HG03520 (cell line): ENCODE measurements around the gene SEC23A.
"Not testable (repeated sequence)": the region's sequence is repeated elsewhere in the genome, so short reads cannot be mapped to it uniquely, and the experiment has no call there.

Experiments
- ATAC-seq: cut with Tn5 transposase; IDR thresholded peaks from one replicate; pipeline ENCODE4 v1.9.1; 2021; ENCODE audit warnings: mild to moderate bottlenecking, moderate library complexity; ENCODE audit not compliant: unreplicated experiment

The SEC23A gene

DNA sequence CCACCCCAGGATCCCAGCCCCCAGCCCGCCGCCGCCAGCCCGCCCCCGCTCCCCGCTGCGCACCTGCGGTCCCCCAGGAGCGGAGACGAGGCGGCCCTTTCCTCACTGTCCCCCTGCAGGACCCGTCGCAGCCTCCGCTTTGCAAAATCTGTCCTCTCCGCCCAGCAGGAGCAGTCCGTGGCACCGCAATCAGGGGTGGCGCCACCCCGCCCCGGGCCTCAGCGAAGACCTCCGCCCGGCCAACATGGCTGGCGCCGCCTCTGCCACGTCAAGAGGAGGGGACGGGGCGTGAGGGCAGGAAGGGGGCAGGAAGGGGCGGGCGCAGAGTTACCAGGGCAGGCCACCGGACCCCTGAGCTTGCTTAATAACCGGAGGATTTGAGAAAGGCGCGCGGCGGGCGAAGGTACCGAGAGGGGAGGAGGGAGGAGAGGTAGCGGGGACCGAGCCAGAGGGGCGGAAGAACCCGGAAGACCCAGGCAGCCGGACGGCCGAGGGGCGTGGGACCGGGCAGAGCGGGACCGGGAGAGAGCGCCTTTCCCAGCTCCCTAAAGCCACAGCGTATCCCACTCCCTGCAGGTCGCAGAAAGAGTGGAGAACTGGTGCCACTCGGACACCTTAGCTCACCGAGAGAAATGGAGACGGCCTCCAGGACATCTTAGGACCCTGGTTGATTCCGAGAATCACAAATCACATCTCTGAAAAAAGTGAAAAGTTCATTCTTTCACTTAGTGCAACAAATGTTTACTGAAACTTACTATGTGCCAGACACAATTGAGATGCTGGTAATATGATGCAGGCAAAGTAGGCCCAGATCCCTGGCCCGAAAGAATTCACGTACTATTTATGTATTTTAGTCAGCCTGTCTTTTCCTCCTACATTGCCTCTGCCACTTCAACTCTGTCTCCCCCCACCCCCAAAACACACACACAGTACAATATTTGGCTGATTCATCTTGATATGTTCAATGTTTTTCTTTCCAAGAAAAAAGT lies at the start of gene SEC23A:
TSS of gene SEC23A (minus strand) at position 267 of the 989 bp plus-strand sequence. CDS start 7,117 bp downstream, outside the sequence.
- peak; percentile 90 for ATAC-seq

DNA sequence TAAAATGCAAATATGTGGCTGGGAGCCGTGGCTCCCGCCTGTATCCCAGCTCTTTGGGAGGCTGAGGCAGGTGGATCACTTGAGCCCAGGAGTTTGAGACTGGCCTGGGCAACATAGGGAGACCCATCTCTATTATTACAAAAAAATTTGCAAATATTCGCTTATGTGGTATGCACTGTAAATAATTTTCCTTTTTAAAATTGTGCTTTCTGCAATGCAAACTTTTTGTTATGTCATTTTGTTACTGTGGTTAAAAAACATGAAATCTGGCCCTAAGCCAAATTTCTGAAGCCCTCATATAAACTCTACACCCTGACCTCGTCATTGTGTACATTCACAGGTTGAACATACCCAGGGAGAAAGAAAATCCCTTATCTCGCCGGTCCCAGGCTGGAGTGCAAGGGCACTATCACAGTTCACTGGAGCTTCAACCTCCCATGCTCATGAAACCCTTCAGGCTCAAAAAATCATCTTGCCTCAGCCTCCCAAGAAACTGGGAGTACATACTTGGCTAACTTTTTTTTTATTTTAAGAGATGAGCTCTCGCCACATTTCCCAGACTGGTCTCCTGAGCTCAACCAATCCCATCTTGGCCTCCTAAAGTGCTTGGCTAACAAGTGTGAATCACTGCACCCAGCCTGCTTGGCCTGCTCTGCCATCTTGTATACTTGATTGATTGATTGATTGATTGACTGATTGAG lies 42.4 kb upstream of the SEC23A start:
- no peak for ATAC-seq

DNA sequence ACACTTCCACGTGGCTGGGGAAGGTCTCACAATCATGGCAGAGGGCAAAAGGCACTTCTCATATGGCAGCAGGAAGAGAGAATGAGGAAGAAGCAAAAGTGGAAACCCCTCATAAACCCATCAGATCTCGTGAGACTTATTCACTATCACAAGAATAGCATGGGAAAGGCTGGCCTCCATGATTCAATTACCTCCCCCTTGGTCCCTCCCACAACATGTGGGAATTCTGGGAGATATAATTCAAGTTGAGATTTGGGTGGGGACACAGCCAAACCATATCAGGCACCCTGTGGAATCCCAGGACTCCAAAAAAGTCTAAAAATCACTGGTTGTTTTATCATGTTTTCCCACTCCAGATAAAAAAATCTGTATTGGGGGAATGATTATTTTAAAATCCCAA lies 40.2 kb upstream of the SEC23A start:
- not testable (repeated sequence) for ATAC-seq

DNA sequence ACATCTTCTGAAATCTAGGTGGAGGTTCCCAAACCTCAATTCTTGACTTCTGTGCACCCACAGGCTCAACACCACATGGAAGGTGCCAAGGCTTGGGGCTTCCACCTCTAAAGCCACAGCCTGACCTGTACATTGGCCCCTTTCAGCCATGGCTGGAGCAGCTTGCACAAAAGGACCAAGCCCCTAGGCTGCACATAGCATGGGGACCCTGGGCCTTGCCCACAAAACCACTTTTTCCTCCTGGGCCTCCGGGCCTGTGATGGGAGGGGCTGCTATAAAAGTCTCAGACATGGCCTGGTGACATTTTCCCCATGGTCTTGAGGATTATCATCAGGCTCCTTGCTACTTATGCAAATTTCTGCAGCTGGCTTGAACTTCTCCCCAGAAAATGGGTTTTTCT lies 38.6 kb upstream of the SEC23A start:
- ATAC-seq, result not testable (repeated sequence)

- ATAC-seq, result no peak
Observed at GRCh38 chr14:39140170-39140569, 37.1 kb upstream of the SEC23A start.

DNA sequence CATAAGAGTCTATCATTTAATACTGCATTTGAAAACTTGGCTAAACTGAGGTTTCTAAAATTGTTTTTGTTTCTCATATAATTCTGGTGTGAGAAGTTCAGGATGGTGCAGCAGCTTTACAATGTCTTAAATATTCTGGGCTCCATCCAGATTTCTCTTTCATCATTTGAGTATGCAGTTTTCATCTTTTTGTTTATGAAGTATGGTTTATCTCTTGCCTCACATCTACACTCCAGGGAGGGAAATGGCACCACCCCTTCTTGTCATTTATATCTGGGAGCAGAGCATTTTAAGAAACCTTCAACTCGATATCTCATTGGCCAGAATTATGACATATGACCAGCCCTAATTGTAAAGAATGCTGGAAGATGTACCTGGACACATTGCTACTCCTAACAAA lies 35.4 kb upstream of the SEC23A start:
- ATAC-seq, result no peak

- ATAC-seq, result not testable (repeated sequence)
Observed at GRCh38 chr14:39137835-39138234, 34.8 kb upstream of the SEC23A start.

DNA sequence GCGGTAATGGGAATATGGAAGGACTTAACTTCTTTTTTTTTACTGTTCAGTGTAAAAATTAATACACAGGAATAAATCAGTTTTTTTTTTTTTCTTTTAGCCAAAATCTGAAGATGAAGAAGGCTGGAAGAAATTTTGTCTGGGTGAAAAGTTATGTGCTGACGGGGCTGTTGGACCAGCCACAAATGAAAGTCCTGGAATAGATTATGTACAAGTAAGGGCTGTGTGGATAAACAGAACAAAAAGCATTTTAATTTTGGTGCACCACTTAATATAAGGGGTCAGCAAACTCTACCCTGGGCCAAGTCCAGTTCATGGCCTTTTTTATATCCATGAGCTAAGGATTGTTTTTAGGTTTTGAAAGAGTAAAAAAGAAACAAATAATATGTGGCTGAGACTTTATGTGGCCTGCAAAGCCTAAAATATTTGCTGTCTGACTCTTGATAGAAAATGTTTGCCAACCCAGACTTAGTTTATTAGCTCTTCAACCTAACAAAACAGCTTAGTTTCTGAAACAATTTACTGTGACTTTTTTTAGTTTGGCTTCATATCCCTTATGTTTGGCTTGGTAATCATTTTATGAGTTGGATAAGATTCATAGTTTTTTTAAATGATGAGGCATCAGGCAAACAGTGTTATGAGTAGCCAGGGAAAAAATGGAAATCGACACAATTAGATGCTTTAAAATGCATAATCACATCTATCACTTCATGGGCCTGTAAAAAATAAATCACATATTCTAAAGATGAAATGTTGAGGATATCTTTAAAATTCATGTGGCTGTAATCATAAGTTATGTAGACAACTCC lies 19.5 kb upstream of the SEC23A start:
- no peak for ATAC-seq

DNA sequence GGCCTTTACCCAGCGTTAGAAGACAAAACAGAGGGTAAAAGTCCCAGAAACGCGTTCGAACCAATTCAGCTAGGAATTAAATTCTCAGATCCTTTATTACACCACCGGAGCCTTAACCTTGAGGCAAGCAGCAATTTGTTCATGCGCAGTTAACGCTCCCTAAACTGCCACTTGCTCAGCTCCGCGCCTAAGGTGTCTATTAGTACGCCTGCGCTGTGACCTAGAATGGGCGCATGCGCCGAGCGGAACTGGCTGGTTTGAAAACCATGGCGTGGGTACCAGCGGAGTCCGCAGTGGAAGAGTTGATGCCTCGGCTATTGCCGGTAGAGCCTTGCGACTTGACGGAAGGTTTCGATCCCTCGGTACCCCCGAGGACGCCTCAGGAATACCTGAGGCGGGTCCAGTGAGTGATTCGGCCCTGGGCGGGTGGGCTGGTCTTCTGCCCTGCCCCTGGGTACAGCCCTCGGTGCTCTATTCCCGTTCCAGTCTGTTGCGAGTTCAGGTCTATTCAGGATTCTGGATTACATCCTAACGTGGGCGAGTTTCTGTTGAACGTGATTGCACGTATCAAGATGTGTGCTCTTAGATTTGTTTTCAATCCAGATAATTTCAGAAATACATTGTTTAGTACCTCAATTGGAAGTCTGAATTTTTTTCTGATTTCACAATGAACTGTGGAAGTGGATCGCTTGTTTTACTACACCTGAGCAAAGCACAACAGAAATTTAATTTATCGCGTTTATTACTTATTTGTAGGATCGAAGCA lies 11.2 kb upstream of the SEC23A start, which contains the start of gene GEMIN2:
TSS of gene GEMIN2 (plus strand) at position 251 of the 766 bp plus-strand sequence. CDS start at position 267, 16 bp downstream.
- peak; percentile 89 for ATAC-seq

DNA sequence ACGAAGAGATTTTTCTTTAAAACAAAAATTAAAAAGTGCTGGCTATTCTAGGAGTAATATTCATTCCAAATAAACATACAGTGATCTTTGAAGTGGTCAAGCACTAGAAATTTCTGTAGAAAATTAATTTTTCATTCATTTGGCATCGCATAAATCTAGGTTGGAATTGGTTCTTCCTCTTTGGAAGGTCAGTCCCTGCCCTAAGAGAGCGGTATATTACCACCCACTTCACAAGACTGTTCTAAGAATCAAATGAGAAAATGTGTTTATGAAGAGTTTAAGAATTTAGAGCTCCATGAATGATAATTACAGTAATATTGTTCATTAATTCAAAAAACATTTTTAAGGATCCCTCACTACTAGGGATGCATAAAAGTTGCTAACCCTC lies 10.6 kb upstream of the SEC23A start:
- ATAC-seq, result no peak

DNA sequence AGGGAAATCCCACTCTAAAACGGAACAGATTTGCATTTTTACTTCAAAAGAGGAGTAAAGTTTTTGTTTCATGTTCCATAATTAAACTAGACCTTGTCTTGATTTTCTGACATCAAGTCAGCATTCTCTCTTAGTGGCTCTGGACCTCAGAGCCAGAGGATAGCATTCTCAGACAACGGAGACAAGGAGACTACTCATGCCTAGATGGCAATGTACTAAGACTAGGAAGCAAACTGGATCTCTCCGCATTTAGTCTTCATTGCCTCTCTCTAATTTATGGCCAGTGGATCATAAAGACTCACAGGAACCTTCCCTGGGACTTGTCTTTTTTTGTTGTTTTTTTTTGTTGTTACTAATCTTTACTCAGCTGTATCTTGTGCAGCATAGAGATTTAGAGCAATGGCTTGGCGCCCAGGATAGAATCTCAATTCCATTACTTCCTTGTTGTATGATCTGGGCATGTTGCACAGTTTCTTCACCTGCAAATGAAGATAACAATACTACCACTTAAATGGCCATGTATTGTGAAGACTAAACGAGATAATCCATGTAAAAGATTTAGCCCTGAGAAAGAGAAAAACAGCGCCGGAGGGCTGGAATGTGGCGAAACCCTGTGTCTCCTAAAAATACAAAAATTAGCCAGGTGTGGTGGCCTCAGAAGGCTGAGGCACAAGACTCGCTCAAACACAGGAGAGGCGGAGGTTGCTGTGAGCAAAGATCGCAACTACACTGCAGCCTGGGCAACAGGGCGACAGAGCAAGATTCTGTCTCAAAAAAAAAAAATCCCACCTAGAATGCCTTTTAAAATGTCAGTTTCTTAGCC lies 7.1 kb upstream of the SEC23A start:
- ATAC-seq, result no peak

DNA sequence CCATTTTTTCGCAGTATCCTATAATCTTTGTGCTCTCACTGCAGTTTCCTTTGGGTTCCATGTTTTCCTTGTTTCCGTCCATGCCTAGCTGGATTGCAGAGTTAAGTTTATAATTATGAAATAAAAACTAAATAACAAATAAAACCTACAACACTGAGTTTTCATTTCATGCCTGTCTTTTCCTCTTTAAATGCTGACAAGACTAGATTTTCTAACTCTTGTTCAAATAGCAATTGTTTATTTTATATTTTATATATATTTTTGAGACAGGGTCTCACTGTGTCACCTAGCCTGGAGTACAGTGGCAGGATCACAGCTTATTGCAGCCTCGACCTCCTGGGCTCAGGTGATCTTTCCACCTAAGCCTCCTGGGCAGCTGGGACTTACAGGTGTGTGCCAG lies 5.8 kb upstream of the SEC23A start:
- ATAC-seq, result no peak

- ATAC-seq, result peak; percentile 25
Observed at GRCh38 chr14:39107591-39107996, 4.6 kb upstream of the SEC23A start.

DNA sequence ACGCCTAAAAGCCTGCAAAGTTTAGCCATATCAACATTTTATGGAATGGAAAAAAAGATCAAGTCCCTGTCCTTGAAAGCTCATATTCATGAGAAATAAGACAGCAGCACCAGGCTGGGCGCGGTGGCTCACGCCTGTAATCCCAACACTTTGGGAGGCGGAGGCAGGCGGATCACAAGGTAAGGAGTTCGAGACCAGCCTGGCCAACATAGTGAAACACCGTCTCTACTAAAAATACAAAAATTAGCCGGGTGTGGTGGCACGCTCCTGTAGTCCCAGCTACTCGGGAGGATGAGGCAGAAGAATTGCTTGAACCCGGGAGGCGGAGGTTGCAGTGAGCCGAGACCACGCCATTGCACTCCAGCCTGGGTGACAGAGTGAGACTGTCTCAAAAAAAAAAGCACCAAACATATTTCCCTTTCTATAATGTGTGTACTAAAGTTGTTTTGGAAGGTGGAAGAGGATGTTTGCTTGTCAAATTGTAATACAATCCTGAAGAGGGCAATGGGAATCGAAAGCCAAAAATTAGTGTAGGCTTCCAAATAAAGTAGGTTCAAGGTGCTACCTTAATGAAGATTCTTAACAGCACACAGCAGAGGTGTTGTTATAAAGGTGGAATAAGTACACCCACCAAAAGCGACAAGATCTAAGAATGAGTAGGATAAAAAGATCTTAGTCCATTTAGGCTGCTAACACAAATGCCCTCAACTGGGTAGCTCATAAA lies 1.2 kb upstream of the SEC23A start:
- not testable (repeated sequence) for ATAC-seq

- ATAC-seq, result peak; percentile 17
Observed at GRCh38 chr14:39102265-39102968, 618 bp downstream of the SEC23A start.

DNA sequence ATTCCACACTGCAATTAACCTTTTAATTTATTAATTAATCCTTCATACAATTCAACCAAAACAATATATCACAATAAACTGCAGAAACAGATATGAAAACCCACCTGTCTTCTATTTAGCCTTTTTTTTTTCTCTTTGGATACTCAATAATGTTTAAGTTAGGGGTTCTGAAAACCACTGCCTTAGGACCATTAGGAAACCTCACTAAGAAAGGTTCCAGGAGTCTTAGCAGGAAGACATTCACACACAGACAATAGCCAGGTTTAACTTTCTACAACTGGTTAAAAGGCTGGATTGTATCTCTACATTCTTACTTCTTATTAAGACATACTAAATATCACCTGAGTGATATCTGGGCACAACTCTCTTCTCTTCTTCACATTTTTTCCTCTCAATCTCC lies 3.3 kb downstream of the SEC23A start:
- no peak for ATAC-seq

- ATAC-seq, result not testable (repeated sequence)
Observed at GRCh38 chr14:39099215-39099614, 3.8 kb downstream of the SEC23A start.

DNA sequence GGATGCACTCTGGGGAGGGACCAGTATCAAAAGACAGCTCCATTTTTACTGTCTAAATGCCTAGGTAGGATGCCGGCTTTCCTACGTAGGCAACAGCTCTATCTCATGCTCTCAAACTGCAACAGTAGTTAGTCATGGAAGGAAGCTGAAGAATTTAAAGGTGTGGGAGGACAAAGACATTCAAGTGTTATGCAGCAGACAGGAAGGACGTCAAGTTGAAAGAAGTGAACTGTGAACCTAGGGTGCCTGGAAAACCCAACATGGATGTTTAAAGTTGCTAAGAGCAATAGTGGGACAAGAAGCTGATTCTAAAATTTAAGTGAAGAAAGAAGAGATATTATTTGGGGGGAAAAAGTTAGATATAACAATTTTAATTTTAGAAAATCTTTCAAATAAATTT lies 5.9 kb downstream of the SEC23A start:
- no peak for ATAC-seq
